AG04450 (cell line): ENCODE results near the gene YLPM1. TPM values are rescaled to one million over a fixed set of nuclear protein-coding genes. Genes with fewer than 3 reads are reported as not detected.

Experiments used
- CTCF ChIA-PET: fragments of 300-600, 350-600 bp; formaldehyde crosslinking; extraction: SDS; loops from one replicate; lab custom pipeline; 2022; ENCODE audit warnings: antibody characterized with exemption, inconsistent platforms; lab: Charles Lee
- POLR2A ChIA-PET: fragments of 350-600 bp; formaldehyde crosslinking; extraction: SDS; loops from one replicate; lab custom pipeline; 2021; ENCODE audit warnings: antibody characterized with exemption, inconsistent platforms; lab: Yijun Ruan, JAX
- DNase-seq: peaks from one replicate; pipeline ENCODE4 v3.0.0-alpha.2; 2011; ENCODE audit warnings: low read depth, low spot score
- H3K27ac ChIP-seq: one replicate; pipeline ENCODE4 v1.5.1; 2012; ENCODE audit warnings: low read depth, low read length, control low read depth
- H3K27me3 ChIP-seq: one replicate; pipeline ENCODE4 v1.6.0; 2012; ENCODE audit warnings: low read length; ENCODE audit not compliant: control insufficient read depth, insufficient read depth
- H3K4me3 ChIP-seq: 2 replicates; pipeline ENCODE4 v1.5.1; 2011; ENCODE audit warnings: mild to moderate bottlenecking, low read depth, low read length, control low read depth
- H3K9me3 ChIP-seq: 2 replicates; pipeline ENCODE4 v1.5.1; 2012; ENCODE audit warnings: low read length; ENCODE audit not compliant: control insufficient read depth, insufficient read depth
- polyA plus RNA-seq: library from polyadenylated mRNA; depleted of rRNA; stranded (reverse); fragments of >200 nt; gene quantifications from 2 replicates; pipeline ENCODE4 v1.2.3, GENCODE V29; 2011
- TF ChIP-seq, protein P1 (sequence below): IDR thresholded peaks from 2 replicates; pipeline ENCODE4 v1.5.1; 2011; ENCODE audit warnings: low read depth, low read length, control low read depth, inconsistent platforms

YLPM1 gene
- polyA plus RNA-seq, 1 experiment, result 15.3 TPM

GRCh38 chr14:74732387-74732786 lies 30.7 kb upstream of the YLPM1 start:
- no peak overlapping the region for H3K27ac ChIP-seq
- no peak overlapping the region for H3K4me3 ChIP-seq
- DNase-seq, result no peak
- TF ChIP-seq, protein P1, sequence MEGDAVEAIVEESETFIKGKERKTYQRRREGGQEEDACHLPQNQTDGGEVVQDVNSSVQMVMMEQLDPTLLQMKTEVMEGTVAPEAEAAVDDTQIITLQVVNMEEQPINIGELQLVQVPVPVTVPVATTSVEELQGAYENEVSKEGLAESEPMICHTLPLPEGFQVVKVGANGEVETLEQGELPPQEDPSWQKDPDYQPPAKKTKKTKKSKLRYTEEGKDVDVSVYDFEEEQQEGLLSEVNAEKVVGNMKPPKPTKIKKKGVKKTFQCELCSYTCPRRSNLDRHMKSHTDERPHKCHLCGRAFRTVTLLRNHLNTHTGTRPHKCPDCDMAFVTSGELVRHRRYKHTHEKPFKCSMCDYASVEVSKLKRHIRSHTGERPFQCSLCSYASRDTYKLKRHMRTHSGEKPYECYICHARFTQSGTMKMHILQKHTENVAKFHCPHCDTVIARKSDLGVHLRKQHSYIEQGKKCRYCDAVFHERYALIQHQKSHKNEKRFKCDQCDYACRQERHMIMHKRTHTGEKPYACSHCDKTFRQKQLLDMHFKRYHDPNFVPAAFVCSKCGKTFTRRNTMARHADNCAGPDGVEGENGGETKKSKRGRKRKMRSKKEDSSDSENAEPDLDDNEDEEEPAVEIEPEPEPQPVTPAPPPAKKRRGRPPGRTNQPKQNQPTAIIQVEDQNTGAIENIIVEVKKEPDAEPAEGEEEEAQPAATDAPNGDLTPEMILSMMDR, result no peak
- no peaks in the 10 kb centered on the region for H3K27me3 ChIP-seq
- CTCF ChIA-PET, result no interaction called here
- no peaks in the 10 kb centered on the region for H3K9me3 ChIP-seq
- POLR2A ChIA-PET, result interaction anchor here (0.6 kb wide), 1 partner anchor 45 kb away, joined by 3 read pairs; no protein-coding TSS in a partner anchor

- Histone ChIP-seq H3K9me3 (no peaks in the 10 kb centered on the region), H3K4me3 (no peak overlapping the region), H3K27ac (no peak overlapping the region), H3K27me3 (no peaks in the 10 kb centered on the region)
- no peak for DNase-seq
- ChIA-PET POLR2A (no interaction called here), CTCF (interaction anchor here (1.7 kb wide), 1 partner anchor 30 kb away, joined by 5 read pairs; the partner anchor contains the start of gene YLPM1)
- TF ChIP-seq, protein P1, result no peak
These were observed 29.9 kb upstream of the YLPM1 start for GRCh38 chr14:74733221-74733620.

DNA sequence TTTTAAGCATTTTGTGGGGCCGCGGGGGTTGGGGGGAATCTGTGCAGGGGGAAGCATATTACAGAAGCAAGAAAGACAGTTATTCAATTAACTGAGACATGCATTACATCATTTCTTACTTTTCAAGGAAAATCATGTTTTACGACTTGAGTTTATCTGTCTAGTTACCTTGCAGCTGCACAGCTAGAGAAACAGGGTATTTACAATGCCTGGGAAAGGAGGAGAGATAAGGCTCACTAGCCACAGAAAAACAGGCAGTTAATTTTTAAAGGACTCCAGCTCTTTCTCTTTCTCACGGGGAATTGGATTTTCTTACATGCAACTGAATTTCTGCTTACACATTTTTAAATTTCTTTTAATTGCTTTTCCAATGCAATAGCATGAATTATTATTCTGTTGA lies 28.0 kb upstream of the YLPM1 start:
- H3K4me3 ChIP-seq, result no peak overlapping the region
- peaks cover 2% of the 10 kb centered on the region; the same call in 1 of the 2 replicates for H3K9me3 ChIP-seq
- H3K27ac ChIP-seq, result no peak overlapping the region
- H3K27me3 ChIP-seq, result no peaks in the 10 kb centered on the region
- DNase-seq, result no peak
- ChIA-PET CTCF (interaction anchor here (1.7 kb wide), 1 partner anchor 28 kb away, joined by 5 read pairs; the partner anchor contains the start of gene YLPM1), POLR2A (interaction anchor here (0.6 kb wide), 1 partner anchor 335 kb away, joined by 4 read pairs; no protein-coding TSS in a partner anchor)
- TF ChIP-seq, protein P1, result no peak

- no peak overlapping the region for H3K4me3 ChIP-seq
- CTCF ChIA-PET, result interaction anchor here (0.7 to 1.1 kb wide), 2 partner anchors 12 to 468 kb away, joined by 3 to 6 read pairs; no protein-coding TSS in a partner anchor
- no peaks in the 10 kb centered on the region for H3K27me3 ChIP-seq
- POLR2A ChIA-PET, result no interaction called here
- peaks cover 2% of the 10 kb centered on the region; the same call in 1 of the 2 replicates for H3K9me3 ChIP-seq
- TF ChIP-seq, protein P1, result no peak
- no peak overlapping the region for H3K27ac ChIP-seq
- no peak for DNase-seq
These were observed 25.3 kb upstream of the YLPM1 start for GRCh38 chr14:74737753-74738325.

DNA sequence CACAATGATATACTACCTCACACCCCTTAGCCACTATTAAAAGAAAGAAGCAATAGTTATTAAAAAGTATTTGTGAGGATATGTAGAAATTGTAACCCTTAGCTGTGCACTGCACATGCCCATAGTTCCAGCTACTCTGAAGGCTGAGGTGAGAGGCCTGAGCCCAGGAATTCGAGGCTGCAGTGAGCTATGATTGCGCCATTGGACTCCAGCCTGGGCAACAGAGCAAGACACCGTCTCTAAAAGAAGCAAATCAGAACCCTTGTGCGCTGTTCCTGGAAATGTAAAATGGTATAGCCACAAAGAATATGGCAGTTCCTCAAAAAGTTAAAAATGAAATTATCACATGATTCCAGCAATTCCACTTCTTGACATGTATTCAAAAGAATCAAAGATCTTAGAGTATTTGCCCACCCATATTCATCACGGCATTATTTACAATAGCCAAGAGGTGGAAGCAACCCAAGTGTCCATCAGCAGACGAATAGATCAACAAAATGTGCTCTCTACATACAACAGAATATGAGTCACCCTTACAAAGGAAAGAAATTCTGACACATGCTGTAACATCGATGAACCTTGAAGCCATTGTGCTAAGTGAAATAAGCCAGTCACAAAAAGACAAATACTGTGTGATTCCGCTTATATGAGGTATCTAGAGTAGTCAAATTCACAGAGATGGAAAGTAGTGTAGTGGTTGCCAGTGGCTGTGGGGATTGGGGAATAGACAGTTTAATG lies 23.7 kb upstream of the YLPM1 start:
- DNase-seq, result no peak
- Histone ChIP-seq H3K4me3 (no peak overlapping the region), H3K9me3 (peaks cover 2% of the 10 kb centered on the region; the same call in 1 of the 2 replicates), H3K27ac (no peak overlapping the region), H3K27me3 (no peaks in the 10 kb centered on the region)
- ChIA-PET CTCF (no interaction called here), POLR2A (no interaction called here)
- TF ChIP-seq, protein P1, result no peak
